GOT3 (cell line): ENCODE results near the gene SCARB1.
"Not testable (repeated sequence)": the region's sequence is repeated elsewhere in the genome, so short reads cannot be mapped to it uniquely, and the experiment has no call there.

Experiments used
- DNase-seq: peaks from one replicate; lab custom pipeline; 2025; ENCODE audit warnings: mixed read lengths; lab: John Stamatoyannopoulos, UW

Gene SCARB1

DNA sequence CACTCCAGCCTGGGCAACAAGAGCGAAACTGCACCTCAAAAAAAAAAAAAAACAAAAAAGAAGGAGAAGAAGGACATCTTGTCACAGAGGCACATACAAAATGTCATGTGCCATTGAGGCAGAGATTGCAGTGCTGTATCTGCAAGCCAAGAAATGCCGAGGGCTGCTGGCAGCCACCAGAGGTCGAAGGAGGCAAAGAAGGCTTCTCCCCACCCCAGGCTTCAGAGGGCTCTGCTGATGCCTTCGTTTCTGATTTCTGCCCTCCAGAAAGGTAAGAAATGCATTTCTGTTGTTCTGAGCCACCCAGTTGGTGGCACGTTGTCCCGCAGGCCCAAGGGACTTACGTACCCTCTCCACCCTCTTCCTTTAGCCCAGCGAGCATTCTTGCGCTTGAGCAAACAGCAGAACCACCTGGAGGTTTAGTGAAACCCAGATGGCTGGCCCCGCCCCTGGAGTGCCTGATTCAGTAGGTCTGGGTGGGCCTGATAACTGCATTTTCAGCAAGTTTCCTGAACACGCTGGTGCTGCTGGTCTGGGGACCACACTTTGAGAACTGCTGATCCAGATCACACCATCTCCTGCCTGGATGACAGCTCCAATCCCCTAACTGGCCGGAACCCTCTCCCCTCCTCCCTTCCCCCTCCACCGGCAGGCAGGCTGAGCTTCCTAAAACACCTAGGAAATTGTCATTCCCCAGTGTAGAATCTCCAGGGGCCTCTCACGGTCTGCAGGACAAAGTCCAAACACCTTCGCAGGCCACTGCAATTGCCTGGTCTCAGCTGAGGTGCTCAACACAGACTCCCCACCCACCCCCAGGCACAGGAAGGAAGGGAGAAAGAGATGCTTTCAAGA is 21.1 kb upstream of the SCARB1 start:
- DNase-seq = no peak

DNA sequence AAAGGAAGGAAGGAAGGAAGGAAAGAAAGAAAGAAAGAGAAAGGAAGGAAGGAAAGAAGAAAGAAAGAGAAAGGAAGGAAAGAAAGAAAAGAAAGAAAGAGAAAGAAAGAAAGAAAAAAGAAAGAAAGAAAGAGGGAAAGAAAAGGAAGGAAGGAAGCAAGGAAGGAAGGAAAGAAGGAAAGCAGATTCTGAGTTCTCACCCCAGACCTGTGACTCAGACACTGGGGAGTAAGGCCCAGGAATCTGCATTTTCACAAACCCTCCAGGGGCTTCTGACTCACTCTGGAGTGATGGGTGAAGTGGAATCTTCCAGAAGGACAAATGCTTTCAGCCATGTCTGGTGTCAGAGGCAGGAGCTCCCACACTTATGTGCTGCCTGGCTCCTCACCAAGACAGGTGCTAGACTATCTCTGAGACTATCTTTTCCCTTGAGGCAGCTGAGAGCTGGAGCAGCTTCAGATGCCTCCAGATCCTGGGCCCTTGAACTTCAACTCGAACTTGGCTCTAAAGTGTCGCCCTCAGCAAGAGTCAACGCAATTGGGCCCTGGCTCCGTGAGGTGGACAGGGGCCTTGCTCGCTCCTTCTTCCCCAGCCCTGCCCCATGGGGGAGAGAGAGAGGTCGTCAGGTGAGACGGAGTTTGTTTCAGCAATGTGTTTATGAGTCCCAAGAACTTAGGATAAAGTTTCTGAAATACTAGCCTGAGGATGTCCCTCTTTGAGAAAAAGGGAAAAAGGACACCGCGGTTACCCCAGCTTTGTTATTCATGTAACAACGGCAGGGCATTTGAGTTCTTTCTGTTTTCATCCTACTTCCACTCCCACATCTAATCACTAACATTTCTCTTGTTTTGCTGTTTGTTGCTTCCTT is 19.8 kb upstream of the SCARB1 start:
- no peak for DNase-seq

DNA sequence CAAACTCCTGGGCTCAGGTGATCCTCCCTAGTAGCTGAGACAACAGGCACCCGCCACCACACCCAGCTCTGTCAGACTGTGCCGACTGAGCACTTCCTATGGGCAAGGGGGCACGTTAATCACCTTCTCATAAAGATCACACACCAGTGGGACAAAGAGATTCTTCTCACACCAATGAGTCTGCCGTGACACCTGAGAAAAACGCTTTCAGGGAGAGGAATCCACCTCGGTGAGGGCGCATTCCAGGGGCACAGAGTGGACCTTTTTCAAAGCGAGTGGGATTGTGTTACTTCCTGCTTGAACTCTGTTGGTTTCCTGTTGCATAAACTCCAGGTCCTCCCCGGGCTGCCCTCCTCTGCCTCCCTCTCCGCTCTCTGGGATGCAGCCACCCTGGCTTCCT is 17.5 kb upstream of the SCARB1 start:
- no peak for DNase-seq

DNA sequence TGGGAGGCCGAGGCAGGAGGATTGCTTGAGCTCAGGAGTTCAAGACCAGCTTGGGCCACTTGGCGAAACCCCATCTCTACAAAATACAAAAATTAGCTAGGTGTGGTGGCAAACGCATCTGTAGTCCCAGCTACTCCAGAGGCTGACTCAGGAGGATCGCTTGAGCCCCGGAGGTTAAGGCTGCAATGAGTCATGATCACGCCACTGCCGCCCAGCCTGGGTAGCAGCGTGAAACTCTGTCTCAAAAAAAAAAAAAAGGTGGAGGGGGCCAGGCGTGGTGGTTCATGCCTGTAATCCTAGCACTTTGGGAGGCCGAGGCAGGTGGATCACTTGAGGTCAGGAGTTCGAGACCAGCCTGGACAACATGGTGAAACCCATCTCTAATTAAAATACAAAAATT is 16.7 kb upstream of the SCARB1 start:
- not testable (repeated sequence) for DNase-seq

DNA sequence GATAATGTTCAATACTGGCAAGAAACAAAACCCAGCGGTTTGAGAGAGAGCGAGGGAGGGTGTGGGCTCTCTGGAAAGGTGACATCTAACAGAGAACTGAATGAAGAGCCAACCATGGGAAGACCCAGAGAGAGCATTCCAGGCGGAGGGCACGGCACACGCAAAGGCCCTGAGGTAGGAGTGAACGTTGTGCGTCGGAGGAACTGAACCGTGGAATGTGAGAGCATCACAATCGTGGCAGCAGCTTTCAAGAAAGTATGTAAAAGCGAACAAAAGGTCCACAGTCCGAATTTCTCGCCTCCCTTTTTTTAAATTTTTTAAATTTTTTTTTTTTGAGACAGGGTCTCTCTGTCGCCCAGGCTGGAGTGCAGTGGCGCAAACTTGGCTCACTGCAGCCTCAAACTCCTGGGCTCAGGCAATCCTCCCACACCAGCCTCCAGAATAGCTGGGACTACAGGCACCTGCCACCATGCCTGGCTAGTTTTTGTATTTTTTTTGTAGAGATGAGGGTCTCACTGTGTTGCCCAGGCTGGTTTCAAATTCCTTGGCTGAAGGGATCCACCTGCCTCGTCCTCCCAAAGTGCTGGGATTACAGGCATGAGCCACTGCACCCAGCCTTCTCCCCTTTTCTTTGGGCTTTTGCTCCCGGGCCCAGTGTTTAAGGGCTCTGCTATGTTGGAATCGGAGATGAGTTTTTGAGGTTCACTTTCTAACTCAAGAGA is 15.3 kb upstream of the SCARB1 start:
- no peak for DNase-seq

DNA sequence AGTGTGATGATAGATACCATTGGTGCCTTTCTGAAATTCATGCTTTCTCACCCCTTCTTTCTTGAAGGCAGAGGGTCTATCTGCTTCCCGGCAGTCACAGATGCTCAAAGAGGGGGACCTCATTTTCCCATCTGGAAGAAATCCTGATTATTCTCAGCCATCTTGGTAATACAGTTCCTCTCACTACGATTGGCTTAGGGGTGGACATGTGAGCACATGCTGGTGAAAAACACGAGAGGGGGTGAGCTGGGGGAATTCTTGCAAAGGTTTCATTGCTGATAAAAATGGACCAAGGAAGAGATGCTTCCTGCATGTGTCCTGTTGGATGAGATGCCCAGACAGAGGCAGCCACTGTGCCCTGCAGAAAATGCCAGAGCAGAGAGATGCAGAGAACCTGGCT is 13.8 kb upstream of the SCARB1 start:
- no peak for DNase-seq

DNA sequence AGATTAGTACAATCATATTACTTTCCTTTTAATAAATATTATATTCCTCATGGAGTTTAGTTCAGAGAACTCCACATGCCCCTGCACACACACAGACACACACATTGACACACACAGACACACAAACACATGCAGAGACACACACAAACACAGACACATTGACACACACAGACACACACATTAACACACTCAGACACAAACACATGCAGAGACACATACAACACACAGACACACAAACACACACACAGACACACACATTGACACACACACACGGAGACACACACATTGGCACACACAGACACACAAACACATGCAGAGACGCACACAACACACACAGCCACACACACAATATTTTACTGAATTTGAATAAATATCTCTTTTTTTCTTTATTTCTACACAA is 12.5 kb upstream of the SCARB1 start:
- DNase-seq = no peak

DNA sequence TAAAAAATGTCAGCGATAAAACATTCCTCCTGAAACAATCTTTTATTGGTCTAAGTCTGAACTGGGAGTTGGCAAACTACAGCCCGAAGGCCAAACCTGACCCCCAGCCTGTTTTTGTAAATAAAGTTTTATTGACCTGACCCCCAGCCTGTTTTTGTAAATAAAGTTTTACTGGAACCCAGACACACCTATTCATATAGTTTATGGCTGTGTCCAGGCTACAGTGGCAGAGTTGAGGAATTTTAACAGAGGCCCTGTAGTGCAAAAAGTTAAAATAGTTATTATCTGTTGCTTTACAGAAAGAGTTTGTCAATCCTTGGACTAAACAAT is 12.1 kb upstream of the SCARB1 start:
- no peak for DNase-seq

DNA sequence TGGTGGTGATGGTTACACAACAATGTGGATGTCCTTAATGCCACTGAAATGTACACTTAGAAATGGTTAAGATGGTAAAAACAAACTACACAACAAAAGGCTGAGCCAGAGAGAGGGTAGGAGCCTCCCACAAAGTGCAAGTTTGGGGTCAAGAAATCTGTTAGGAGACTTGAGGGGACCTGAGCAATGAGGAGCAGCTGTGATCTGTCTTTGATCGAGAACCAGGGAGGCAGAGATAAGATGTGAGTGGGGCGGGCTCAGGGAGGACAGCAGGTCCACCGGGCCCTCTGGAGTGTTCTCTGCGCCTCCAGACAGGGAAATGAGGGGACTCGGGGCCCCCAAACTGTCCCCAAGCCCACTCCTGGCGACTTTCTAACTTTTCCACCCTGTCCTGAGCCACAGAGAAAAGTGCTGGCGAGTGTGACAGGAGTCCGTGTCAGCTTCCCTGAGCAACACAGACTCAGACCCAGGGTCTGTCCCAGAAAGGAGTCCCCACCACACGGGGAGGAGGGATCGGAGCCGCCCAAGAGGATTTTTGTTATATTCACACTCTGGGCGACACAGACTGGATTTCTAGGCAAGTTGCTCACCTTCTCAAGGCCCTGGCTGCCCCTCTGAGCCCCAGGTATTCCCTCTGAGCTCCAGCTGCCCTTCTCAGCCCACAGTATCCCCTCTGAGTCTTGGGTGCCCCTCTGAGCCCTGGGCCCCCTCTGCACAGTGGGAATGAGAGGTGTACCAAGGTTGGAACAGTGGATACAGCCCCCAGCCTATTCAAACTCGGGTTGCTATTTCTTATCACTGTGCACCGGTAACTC is 11.5 kb upstream of the SCARB1 start:
- no peak for DNase-seq

DNA sequence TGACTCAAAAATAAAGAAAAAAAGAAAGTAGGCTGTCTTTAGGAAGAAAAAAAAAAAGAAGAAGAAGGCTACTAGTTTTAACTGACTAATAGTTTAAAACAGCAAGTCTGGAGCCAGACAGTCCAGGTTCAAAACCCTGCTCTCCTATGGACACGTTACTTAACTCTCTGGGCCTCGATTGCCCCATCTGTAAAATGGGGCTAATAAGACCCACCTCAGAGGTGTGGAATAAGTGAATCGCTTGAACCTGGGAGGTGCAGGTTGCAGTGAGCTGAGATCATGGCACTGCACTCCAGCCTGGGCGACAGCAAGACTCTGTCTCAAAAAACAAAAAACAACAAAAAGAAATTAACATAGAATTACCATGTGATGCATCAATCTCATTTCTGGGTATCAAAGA is 10.5 kb upstream of the SCARB1 start:
- DNase-seq = no peak

DNA sequence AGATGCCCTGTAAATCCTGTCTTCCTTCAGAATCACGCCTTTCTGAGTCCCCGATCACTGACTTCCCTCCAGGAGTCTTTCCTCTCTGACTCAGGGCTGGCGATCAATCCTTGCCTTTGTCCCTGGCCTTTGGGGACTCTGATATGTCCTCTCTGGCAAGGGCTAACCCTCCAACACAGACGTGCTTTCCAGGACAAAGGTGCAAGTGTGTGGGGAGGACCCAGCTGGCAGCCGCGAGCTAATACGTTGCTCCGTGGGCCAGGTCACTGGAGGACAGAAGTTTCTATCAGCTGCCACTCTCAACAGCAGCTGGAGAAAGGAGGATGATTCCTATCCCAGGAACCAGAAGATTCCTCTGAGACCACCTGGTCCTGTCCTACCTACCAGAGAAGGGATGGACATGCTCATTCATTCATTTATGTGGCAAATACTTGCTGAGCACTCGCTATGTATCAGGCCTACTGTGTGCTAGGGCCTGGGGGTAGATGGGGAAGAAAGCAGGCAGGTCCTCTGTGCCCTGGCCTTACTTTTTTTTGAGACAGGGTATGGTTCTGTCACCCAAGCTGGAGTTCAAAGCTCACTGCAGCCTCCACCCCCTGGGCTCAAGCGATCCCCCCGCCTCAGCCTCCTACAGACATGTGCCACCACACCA is 8.5 kb upstream of the SCARB1 start:
- DNase-seq = no peak

DNA sequence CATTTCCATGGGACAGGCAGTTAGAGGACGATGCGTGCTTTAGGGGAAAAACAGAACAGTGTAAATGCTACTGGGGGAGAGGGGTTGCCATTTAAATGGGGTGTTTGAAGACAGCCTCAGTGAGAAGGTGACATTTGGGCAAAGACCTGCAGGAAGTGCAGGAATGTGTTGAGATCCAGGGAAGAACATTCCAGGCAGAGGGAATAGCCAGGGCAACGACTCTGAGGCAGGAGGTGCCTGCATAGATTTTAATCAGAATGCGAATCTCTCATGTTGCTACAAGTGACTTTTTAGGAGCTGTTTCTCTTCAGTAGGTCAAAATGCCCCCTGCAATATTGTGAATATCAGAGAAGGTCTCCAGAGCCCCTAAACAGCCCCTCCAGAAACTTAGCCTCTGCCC is 7.6 kb upstream of the SCARB1 start:
- no peak for DNase-seq

DNA sequence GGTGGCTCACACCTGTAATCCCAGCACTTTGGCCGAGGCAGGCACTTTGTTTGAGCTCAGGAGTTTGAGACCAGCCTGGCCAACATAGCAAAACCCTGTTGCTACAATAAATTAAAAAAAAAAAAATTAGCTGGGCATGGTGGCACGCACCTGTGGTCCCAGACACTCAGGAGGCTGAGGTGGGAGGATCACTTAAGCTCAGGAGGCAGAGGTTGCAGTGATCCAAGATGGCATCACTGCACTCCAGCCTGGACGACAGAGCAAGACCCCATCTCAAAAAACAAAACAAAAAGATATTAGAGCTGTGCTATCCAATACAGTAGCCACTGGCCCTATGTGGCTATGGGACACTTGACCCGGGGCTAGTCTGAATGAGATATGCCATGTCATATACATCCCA is 6.9 kb upstream of the SCARB1 start:
- DNase-seq = no peak

DNA sequence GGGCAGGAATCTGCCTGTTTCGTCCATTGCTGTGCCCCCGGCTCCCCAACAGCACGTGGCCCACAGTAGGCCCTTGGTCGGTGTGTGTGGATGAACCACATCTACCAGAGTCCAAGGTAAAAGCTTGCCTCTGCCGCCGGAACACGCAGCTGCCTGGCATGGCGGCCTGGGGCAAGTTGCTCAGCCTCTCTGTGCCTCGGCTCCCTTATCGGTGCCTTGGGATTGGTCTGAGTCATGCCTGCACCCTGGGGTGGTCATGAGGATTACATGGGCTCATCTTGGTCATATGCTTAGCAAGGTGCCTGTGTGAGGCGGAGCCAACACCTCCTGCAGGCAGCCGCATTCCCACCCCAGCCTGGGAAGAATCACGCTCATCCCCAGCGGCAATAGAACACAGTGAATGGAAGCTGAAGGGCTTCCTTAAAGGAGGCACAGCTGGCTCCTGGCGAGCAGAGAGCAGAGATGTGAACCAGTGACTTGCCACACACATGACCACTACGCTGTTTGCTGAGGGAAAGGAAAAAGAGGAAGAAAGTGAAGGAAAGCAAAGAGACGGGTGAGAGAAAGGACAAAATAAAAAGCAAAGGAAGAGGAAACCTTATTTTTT is 5.5 kb upstream of the SCARB1 start:
- DNase-seq = no peak

DNA sequence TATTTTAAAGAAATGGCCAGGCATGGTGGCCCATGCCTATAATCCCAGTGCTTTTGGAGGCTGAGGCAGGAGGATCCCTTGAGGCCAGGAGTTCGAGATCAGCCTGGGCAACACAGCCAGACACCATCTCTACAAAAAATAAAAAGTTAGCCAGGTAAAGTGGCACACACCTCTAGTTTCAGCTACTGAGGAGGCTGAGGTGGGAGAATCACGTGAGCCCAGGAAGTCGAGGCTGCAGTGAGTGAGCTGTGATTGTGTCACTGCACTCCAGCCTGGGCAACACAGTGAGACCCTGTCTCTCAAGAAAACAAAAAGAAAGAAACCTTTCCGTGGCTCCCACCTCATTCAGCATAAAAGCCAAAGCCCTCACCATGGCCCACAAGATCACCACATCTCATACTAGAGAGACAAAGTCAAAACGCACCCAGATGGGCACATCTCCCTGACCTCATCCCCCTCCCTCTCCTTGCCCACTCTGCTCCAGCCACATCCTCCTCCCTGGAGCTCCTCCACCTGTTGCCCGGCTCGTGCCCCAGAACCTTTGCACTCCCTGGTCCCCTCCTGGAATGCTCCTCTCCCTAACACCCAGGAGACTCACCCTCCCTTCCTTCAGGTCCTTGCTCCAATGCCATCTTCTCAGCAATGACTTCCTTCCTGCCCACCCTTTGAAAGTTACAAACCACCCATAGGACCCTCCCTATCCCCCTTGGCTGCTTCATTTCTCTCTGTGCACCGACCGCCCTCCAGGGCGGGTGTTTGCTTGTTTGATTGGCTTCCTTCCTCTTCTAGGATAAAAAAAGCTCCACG is 4.8 kb upstream of the SCARB1 start:
- no peak for DNase-seq

DNA sequence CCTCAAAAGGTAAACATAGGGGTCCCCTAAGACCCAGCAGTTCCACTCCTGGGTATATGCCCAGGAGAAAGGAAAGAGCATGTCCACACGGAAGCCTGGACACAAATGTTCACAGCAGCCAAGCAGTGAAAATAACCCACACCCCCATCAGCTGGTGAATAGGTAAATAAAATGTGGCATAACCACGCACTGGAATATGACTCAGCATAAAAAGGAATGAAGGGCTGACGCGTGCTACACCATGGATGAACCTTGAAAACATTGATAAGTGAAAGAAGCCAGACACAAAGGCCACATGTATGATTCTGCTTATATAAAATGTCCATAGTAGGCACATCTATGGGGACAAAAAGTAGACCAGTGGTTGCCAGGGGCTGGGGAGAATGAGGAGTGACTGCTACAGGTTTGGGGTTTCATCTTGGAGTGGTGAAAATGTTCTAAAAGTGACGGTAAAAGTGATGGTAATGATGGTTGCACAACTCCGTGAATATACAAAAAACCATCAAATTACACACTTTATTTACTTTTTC is 3.8 kb upstream of the SCARB1 start:
- no peak for DNase-seq

DNA sequence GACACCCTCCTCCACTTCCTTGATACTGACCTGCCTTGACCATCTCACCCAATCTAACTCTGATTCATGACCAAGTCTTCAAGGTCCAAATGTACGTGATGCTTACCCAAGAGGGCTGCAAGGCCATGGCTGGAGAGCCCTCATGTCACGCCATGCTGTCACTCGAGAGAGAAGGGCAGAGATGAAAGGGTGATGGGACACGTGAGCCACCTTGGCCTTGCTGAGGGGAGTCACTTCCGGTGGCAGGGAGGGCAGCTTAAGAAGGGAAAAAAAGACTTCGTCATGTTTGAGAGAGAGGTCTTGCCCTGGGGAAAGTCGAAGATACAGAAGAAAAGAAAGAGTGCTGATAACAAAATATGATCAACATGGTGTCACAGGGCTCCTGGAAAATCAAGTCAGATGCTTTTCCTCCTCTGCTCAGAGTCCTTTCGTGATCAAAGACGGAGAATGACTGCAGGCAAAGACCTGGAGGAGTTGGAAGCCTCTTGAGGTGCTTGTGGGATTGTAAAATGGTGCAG is 3.3 kb upstream of the SCARB1 start:
- no peak for DNase-seq

DNA sequence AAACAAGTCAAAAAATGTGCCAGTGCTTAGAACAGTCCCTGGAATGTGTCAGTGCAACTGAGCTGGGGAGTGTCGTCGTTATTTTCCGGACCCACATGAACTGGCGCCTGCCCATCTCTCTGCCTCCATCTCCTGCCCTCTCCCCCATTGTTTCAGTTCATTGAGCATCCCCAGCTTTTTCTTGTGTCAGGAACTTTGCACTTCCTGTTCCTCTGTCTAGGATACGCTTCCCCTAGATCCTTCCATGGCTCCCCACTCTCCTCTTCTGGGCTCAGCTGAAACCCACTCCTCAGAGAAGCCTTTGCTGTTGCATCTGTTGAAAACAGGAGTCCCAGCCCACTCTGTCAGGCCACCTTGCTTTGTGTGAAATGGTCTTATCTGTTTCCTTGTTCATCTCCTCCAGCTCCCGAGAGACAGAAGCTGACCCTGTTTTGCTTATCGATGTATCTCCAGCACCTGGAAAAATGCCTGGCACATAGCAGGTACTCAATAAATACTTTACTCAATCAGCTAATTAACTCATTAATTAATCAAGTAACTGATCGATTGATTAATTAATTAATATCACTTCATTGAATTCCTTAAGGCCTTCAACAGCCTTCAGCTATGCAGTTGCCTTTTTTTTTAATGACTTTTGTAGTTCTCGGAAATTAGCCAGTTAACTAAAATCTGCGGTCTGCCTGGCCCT is 2.7 kb upstream of the SCARB1 start:
- DNase-seq = no peak

DNA sequence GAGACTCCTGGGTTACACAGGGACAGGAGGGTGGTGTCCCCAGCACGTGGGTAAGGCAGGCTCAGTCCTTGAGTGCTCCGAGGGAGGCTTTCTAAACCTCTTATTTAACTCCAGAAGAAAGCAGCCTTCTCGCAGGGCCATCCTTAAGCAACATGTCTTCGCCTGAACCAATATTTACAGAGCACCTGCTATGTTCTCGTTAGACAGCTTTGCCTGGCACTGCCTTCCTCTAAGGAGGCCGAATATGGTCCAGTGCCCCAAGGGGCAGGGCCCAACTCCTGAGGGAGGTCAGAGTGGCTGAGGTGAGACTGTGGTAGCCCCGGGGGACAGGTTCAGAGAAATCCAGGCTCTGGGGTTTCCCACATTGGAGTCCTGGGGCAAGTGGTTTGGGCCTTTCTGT is 2.1 kb upstream of the SCARB1 start:
- no peak for DNase-seq
